B cell (primary cell): ENCODE data around the gene COL5A3.

ENCODE experiments used
- CTCF ChIP-seq: fragments of 200-600 bp; IDR thresholded peaks from one replicate; pipeline ENCODE4 v1.8.0; 2022; ENCODE audit warnings: antibody characterized with exemption, mild to moderate bottlenecking
- EZH2 ChIP-seq: IDR thresholded peaks from 2 replicates; pipeline ENCODE4 v1.6.1; 2012; ENCODE audit warnings: borderline replicate concordance, low read depth, mild to moderate bottlenecking, moderate library complexity, low read length; ENCODE audit not compliant: insufficient read depth, poor library complexity, severe bottlenecking

GRCh38 chr19:10008184-10008765 lies 2.0 kb downstream of the COL5A3 start:
- TF ChIP-seq CTCF (no peak), EZH2 (no peak)
